ENCODE data around the gene ATXN3L. TPM values are rescaled to one million over a fixed set of nuclear protein-coding genes. Genes with fewer than 3 reads are reported as not detected.

Gene ATXN3L
- total and polyA plus RNA-seq, 4 donors: not detected

DNA sequence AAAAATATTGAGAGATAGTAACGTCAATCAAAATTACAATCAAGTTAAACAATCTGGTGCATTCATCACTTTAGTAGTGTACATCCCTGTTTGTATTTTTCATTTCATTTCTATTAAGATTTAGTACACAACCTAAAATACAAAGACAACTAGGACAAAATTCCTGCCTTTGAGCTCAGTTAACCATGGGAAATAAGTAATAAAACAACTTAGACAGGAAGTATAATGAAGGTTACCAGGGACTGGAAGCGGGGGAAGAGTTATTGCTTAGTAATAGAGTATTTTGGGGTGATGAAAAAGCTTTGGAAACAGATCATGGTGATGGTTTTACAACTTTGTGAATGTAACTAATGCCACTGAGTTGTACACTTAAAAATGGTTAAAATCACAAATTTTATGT lies 25.6 kb upstream of the ATXN3L start:
- H3K4me3 ChIP-seq (ENCODE audit: low read depth in 1 of 3, low read length in 3 of 3): no peak overlapping the region
- peaks cover 0 to 3% (median 0%) of the 10 kb centered on the region in 4 donors for H3K27me3 ChIP-seq (ENCODE audit: control insufficient read depth in 4 of 4, insufficient read depth in 4 of 4, low read length in 3 of 4)
- TF ChIP-seq RAD21 (IDR thresholded peaks at IDR 0.05) (no peak), GABPA (IDR thresholded peaks at IDR 0.05 in 1 of 2, conservative IDR thresholded peaks at IDR 0.05 in 1 of 2) (no peak), NR2F2 (IDR thresholded peaks at IDR 0.05) (no peak), HNF4G (IDR thresholded peaks at IDR 0.05) (no peak), FOXA1 (IDR thresholded peaks at IDR 0.05) (no peak), TAF1 (conservative IDR thresholded peaks at IDR 0.05) (no peak), RXRA (IDR thresholded peaks at IDR 0.05) (no peak), YY1 (IDR thresholded peaks at IDR 0.05) (no peak)
- no peaks in the 10 kb centered on the region for H3K9me3 ChIP-seq (ENCODE audit: control insufficient read depth in 4 of 4, low read length in 3 of 4)
- H3K36me3 ChIP-seq (ENCODE audit: control insufficient read depth in 4 of 4, insufficient read depth in 3 of 4, low read depth in 1 of 4, low read length in 3 of 4): no peaks in the 10 kb centered on the region
- 80% methylated on average over 2 of the region's 2 CpGs for WGBS
- H3K27ac ChIP-seq (ENCODE audit: low read depth in 1 of 2, low read length in 2 of 2): no peak overlapping the region
- no peaks in the 10 kb centered on the region for H3K4me1 ChIP-seq (ENCODE audit: control insufficient read depth in 4 of 4, insufficient read depth in 4 of 4, low read length in 3 of 4)
- no peak overlapping the region for H3K9ac ChIP-seq (ENCODE audit: low read depth in 1 of 2, low read length in 2 of 2)
- no peak for DNase-seq (ENCODE audit: low spot score)

DNA sequence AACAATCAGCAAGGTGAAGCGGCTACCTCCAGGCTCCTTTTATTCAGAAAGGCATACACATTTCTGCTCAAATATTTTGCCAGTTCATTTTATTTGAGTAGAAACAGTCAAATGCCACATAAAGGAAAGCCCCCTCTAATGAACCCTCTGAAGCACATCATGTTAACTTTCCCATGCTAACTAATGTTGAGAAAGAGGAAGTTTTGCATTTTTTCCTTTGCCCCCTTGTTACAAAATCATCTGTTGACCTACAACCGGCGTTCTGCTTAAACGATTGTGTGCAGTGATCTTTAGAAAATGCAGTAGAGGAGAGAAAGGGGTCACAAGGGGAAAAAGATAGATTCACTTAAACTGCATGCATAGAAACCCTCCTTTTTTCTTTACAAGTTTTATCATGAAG lies 25.2 kb upstream of the ATXN3L start:
- Histone ChIP-seq H3K9ac (ENCODE audit: low read depth in 1 of 2, low read length in 2 of 2) (no peak overlapping the region), H3K36me3 (ENCODE audit: control insufficient read depth in 4 of 4, insufficient read depth in 3 of 4, low read depth in 1 of 4, low read length in 3 of 4) (no peaks in the 10 kb centered on the region), H3K27ac (ENCODE audit: low read depth in 1 of 2, low read length in 2 of 2) (no peak overlapping the region), H3K27me3 (ENCODE audit: control insufficient read depth in 4 of 4, insufficient read depth in 4 of 4, low read length in 3 of 4) (peaks cover 0 to 3% (median 0%) of the 10 kb centered on the region in 4 donors), H3K4me1 (ENCODE audit: control insufficient read depth in 4 of 4, insufficient read depth in 4 of 4, low read length in 3 of 4) (no peaks in the 10 kb centered on the region), H3K4me3 (ENCODE audit: low read depth in 1 of 3, low read length in 3 of 3) (no peak overlapping the region), H3K9me3 (ENCODE audit: control insufficient read depth in 4 of 4, low read length in 3 of 4) (no peaks in the 10 kb centered on the region)
- TF ChIP-seq RAD21 (IDR thresholded peaks at IDR 0.05) (no peak), HNF4G (IDR thresholded peaks at IDR 0.05) (no peak), NR2F2 (IDR thresholded peaks at IDR 0.05) (no peak), GABPA (IDR thresholded peaks at IDR 0.05 in 1 of 2, conservative IDR thresholded peaks at IDR 0.05 in 1 of 2) (no peak)
- TF ChIP-seq, protein P1, sequence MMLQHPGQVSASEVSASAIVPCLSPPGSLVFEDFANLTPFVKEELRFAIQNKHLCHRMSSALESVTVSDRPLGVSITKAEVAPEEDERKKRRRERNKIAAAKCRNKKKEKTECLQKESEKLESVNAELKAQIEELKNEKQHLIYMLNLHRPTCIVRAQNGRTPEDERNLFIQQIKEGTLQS (IDR thresholded peaks at IDR 0.05): no peak
- TF ChIP-seq, protein P2, sequence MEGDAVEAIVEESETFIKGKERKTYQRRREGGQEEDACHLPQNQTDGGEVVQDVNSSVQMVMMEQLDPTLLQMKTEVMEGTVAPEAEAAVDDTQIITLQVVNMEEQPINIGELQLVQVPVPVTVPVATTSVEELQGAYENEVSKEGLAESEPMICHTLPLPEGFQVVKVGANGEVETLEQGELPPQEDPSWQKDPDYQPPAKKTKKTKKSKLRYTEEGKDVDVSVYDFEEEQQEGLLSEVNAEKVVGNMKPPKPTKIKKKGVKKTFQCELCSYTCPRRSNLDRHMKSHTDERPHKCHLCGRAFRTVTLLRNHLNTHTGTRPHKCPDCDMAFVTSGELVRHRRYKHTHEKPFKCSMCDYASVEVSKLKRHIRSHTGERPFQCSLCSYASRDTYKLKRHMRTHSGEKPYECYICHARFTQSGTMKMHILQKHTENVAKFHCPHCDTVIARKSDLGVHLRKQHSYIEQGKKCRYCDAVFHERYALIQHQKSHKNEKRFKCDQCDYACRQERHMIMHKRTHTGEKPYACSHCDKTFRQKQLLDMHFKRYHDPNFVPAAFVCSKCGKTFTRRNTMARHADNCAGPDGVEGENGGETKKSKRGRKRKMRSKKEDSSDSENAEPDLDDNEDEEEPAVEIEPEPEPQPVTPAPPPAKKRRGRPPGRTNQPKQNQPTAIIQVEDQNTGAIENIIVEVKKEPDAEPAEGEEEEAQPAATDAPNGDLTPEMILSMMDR (IDR thresholded peaks at IDR 0.05; ENCODE audit: low read depth, low read length, missing input control): no peak
- 43% methylated on average over 4 of the region's 4 CpGs for WGBS
- no peak for DNase-seq (ENCODE audit: low spot score)

DNA sequence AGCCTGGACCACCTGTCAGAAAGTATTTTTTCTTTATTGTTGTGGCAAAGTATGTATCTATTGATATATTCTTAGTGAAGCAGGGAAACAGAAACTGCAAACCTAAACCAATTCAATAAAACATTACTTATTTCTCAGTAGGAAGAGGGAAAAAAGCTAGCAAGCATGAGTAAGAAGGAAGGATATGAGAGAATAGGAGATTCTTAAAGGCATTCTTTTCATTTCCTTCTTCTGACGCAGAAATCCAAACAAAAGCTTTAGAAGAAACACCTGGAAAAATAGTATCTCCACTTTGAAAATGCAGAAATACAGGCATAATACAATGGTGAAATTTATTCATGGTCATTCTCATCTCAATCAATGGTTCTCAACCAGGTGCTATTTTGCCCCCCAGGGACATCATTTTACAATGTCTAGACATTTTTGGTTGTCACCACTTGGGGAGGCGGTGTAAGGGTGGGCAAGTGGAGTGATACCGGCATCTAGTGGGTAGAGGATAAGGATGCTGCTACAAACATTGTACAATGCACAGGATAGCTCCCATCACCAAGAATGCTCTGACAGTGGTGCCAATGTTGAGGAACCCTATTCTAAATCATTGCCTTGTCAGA lies 21.7 kb upstream of the ATXN3L start:
- DNase-seq (ENCODE audit: low spot score): no peak
- no peaks in the 10 kb centered on the region for H3K36me3 ChIP-seq (ENCODE audit: control insufficient read depth in 4 of 4, insufficient read depth in 3 of 4, low read depth in 1 of 4, low read length in 3 of 4)
- H3K27me3 ChIP-seq (ENCODE audit: control insufficient read depth in 4 of 4, insufficient read depth in 4 of 4, low read length in 3 of 4): no peaks in the 10 kb centered on the region
- H3K9me3 ChIP-seq (ENCODE audit: control insufficient read depth in 4 of 4, low read length in 3 of 4): no peaks in the 10 kb centered on the region
- no peak overlapping the region for H3K9ac ChIP-seq (ENCODE audit: low read depth in 1 of 2, low read length in 2 of 2)
- no peak overlapping the region for H3K27ac ChIP-seq (ENCODE audit: low read depth in 1 of 2, low read length in 2 of 2)
- no peaks in the 10 kb centered on the region for H3K4me1 ChIP-seq (ENCODE audit: control insufficient read depth in 4 of 4, insufficient read depth in 4 of 4, low read length in 3 of 4)
- no peak overlapping the region for H3K4me3 ChIP-seq (ENCODE audit: low read depth in 1 of 3, low read length in 3 of 3)
- WGBS: 93% methylated on average over 3 of the region's 3 CpGs
- TF ChIP-seq HNF4A (conservative IDR thresholded peaks at IDR 0.05) (no peak), RAD21 (IDR thresholded peaks at IDR 0.05) (peak in 1 of 2 donors; percentile 18)
- TF ChIP-seq, protein P3, sequence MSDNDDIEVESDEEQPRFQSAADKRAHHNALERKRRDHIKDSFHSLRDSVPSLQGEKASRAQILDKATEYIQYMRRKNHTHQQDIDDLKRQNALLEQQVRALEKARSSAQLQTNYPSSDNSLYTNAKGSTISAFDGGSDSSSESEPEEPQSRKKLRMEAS (IDR thresholded peaks at IDR 0.05): no peak
- TF ChIP-seq, protein P1 (IDR thresholded peaks at IDR 0.05): no peak

All from liver (tissue), 9 donors.